Keratinocyte (primary cell): ENCODE measurements around the gene SYNC. TPM values are rescaled to one million over a fixed set of nuclear protein-coding genes. Genes with fewer than 3 reads are reported as not detected.

Source experiments
- DNase-seq: peaks from one replicate; pipeline ENCODE4 v3.0.0-alpha.2; 2011; ENCODE audit warnings: low read depth, missing footprints, low spot score
- FAIRE-seq: peaks from 2 replicates; lab custom pipeline; 2011; peaks lifted over from hg19 to GRCh38; lab: Jason Lieb, UNC
- H2AFZ ChIP-seq: 2 replicates; pipeline ENCODE4 v1.6.0; 2012; ENCODE audit warnings: low read length, control low read depth, inconsistent platforms; ENCODE audit not compliant: control insufficient read depth
- H3K27ac ChIP-seq: 2 replicates; pipeline ENCODE4 v1.5.1; 2011; ENCODE audit warnings: low read length; ENCODE audit not compliant: control insufficient read depth, insufficient read depth
- H3K27me3 ChIP-seq: 3 replicates; pipeline ENCODE4 v1.6.0; 2011; ENCODE audit warnings: low read length; ENCODE audit not compliant: control insufficient read depth, insufficient read depth; ENCODE audit errors: extremely low read depth
- H3K36me3 ChIP-seq, 2 experiments: 2 replicates in 1 of 2; 3 replicates in 1 of 2; pipeline ENCODE4 v1.5.1; 2011; ENCODE audit warnings: low read length in 2 of 2, mild to moderate bottlenecking in 1 of 2; ENCODE audit not compliant: control insufficient read depth in 2 of 2, insufficient read depth in 2 of 2; ENCODE audit errors: extremely low read depth in 1 of 2
- H3K4me1 ChIP-seq: 3 replicates; pipeline ENCODE4 v1.5.1; 2011; ENCODE audit warnings: low read length; ENCODE audit not compliant: control insufficient read depth, insufficient read depth; ENCODE audit errors: extremely low read depth
- H3K4me2 ChIP-seq: 3 replicates; pipeline ENCODE4 v1.6.0; 2011; ENCODE audit warnings: low read depth, low read length; ENCODE audit not compliant: control insufficient read depth, insufficient read depth; ENCODE audit errors: extremely low read depth
- H3K4me3 ChIP-seq, 3 experiments: fragments of 200-600 bp in 1 of 3; sonication (generic) in 1 of 3; 2 replicates in 2 of 3; 3 replicates in 1 of 3; pipeline ENCODE4 v1.5.1; 2011 to 2016; ENCODE audit warnings: low read length in 3 of 3, mild to moderate bottlenecking in 3 of 3, control low read depth in 2 of 3, inconsistent platforms in 1 of 3, low read depth in 1 of 3, mixed read lengths in 1 of 3, mixed run types in 1 of 3, moderate library complexity in 1 of 3; ENCODE audit not compliant: control insufficient read depth in 2 of 3, insufficient read depth in 2 of 3; ENCODE audit errors: extremely low read depth in 1 of 3
- H3K79me2 ChIP-seq: 2 replicates; pipeline ENCODE4 v1.6.0; 2012; ENCODE audit warnings: low read length; ENCODE audit not compliant: control insufficient read depth, insufficient read depth
- H3K9ac ChIP-seq: 3 replicates; pipeline ENCODE4 v1.6.0; 2011; ENCODE audit warnings: low read length; ENCODE audit not compliant: control insufficient read depth, insufficient read depth; ENCODE audit errors: extremely low read depth
- H3K9me1 ChIP-seq: 3 replicates; pipeline ENCODE4 v1.6.0; 2011; ENCODE audit warnings: low read length; ENCODE audit not compliant: control insufficient read depth, insufficient read depth; ENCODE audit errors: extremely low read depth
- H3K9me3 ChIP-seq: 2 replicates; pipeline ENCODE4 v1.5.1; 2012; ENCODE audit warnings: low read depth, low read length; ENCODE audit not compliant: control insufficient read depth
- H4K20me1 ChIP-seq: 3 replicates; pipeline ENCODE4 v1.6.0; 2011; ENCODE audit warnings: low read length; ENCODE audit not compliant: control insufficient read depth, insufficient read depth; ENCODE audit errors: extremely low read depth
- CTCF ChIP-seq, 3 experiments: IDR thresholded peaks in 1 of 3; conservative IDR thresholded peaks in 1 of 3; optimal IDR thresholded peaks in 1 of 3; 2 replicates in 2 of 3; 3 replicates in 1 of 3; pipeline versions ENCODE3 to v1.5.1; 2011; ENCODE audit warnings: low read length in 3 of 3, mild to moderate bottlenecking in 3 of 3, moderate library complexity in 2 of 3, control low read depth in 1 of 3, inconsistent platforms in 1 of 3; ENCODE audit not compliant: insufficient read depth in 2 of 3; ENCODE audit errors: extremely low read depth in 1 of 3
- EZH2 ChIP-seq: IDR thresholded peaks from one replicate; pipeline ENCODE4 v1.6.1; 2012; ENCODE audit warnings: inconsistent platforms, mild to moderate bottlenecking, low read length, moderate library complexity
- dilution Hi-C: fragments of 300-500 bp; cut with MboI; formaldehyde crosslinking; loops from one replicate; pipeline ENCODE4 v1.7.0; 2020; ENCODE audit warnings: low sequenced_read_pairs; ENCODE audit not compliant: extremely low pct_ligation_motif_present
- polyA plus RNA-seq, 5 experiments: library from polyadenylated mRNA; depleted of rRNA in 3 of 5; stranded (reverse) in 3 of 5; stranded (forward) in 1 of 5; unstranded in 1 of 5; fragments of >200 nt; gene quantifications; 1 replicate in 1 of 5; 2 replicates in 3 of 5; 3 replicates in 1 of 5; pipeline versions ENCODE4 v1.2.1 to v1.2.3, GENCODE V29; 2011 to 2012; ENCODE audit warnings: missing spikeins in 2 of 5, low read depth in 1 of 5, low replicate concordance in 1 of 5

The SYNC gene
- polyA plus RNA-seq, 1 donor (not counting 4 experiments of a cell fraction or from before 2014, with no cell fraction given) = 11.2 TPM

- peaks cover 23% of the 10 kb centered on the region for H3K4me1 ChIP-seq
- H2AFZ ChIP-seq = no peak overlapping the region
- H3K27ac ChIP-seq = no peak overlapping the region
- no peak for DNase-seq
- no peaks in the 10 kb centered on the region for H3K9me3 ChIP-seq
- dilution Hi-C loops = loop anchor here (5.0 kb wide), 1 partner anchor 77 kb away; no protein-coding TSS in a partner anchor
- no peak overlapping the region for H3K9ac ChIP-seq
- H3K4me3 ChIP-seq = no peak overlapping the region
- no peaks in the 10 kb centered on the region for H3K36me3 ChIP-seq
- no peaks in the 10 kb centered on the region for H3K9me1 ChIP-seq
- FAIRE-seq = no peak
- no peak for TF ChIP-seq EZH2
- no peak for TF ChIP-seq CTCF (optimal IDR thresholded peaks at IDR 0.05 in 1 of 3, IDR thresholded peaks at IDR 0.05 in 1 of 3, conservative IDR thresholded peaks at IDR 0.05 in 1 of 3; ENCODE audit: extremely low read depth in 1 of 3, insufficient read depth in 2 of 3, low read length in 3 of 3)
- H4K20me1 ChIP-seq = no peaks in the 10 kb centered on the region
- no peaks in the 10 kb centered on the region for H3K27me3 ChIP-seq
- H3K4me2 ChIP-seq = no peak overlapping the region
- H3K79me2 ChIP-seq = no peaks in the 10 kb centered on the region
Observed at GRCh38 chr1:32705516-32705915, 2.9 kb upstream of the SYNC start.

DNA sequence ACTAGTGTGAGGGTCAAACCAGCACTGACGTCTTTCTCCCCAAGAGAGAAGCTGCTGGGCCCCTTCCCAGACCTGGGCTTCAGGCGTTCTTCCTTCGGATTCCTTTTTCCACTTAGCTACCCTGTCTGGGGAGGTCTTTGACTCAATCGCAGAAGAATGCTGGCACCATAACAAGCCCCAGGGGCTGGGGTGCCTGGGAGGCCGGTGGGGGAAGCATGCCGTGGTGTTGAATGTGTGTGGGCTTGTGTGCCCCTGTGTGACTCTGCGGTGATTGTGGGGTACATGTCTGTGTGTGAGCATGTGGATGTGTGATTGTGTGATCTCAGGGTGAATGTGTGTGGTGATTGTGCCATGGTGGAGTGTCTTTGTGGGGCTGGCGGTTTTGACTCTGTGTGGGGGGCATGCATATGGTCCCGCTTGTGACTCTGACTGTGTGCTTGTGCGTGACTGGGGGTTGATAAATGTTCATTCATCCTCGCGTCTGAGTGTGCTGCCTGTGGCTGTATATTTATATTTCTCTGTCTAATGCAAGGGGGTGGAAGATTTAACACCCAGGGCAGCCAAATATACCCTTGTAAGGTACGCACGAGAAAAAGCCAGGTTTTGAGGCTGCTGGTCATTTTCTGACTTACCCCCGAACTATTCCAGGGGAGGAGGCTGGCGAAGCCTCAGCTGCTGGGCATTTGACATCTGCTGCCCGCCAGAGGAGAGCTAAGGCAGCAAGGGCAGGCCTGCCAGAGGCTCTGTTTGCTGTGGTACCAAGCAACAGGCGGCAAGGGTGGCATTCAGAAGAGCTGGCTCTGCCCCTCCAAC lies 1.1 kb upstream of the SYNC start:
- Histone ChIP-seq H3K9ac (peak overlapping the region; percentile 66), H4K20me1 (no peaks in the 10 kb centered on the region), H3K27ac (peak overlapping the region; percentile 59), H3K79me2 (no peaks in the 10 kb centered on the region), H2AFZ (peak overlapping the region; percentile 82), H3K9me3 (no peaks in the 10 kb centered on the region), H3K4me2 (peak overlapping the region; percentile 89), H3K4me1 (peaks cover 23% of the 10 kb centered on the region), H3K36me3 (no peaks in the 10 kb centered on the region), H3K4me3 (peak overlapping the region; percentile 54 to 74 (median 57)), H3K9me1 (no peaks in the 10 kb centered on the region), H3K27me3 (no peaks in the 10 kb centered on the region)
- FAIRE-seq (peak; percentile 36), DNase-seq (peak; percentile 67)
- TF ChIP-seq EZH2 = no peak
- TF ChIP-seq CTCF (optimal IDR thresholded peaks at IDR 0.05 in 1 of 3, IDR thresholded peaks at IDR 0.05 in 1 of 3, conservative IDR thresholded peaks at IDR 0.05 in 1 of 3; ENCODE audit: extremely low read depth in 1 of 3, insufficient read depth in 2 of 3, low read length in 3 of 3) = no peak
- dilution Hi-C loops = no loop called here
